Ishikawa (cell line): ENCODE results near the gene AP5S1.

Experiments
- CEBPB ChIP-seq: IDR thresholded peaks from 2 replicates; pipeline ENCODE4 v1.6.1; 2012
- CREB1 ChIP-seq: IDR thresholded peaks from 2 replicates; pipeline ENCODE4 v1.6.1; 2012; ENCODE audit warnings: low read depth
- EGR1 ChIP-seq: IDR thresholded peaks from 2 replicates; pipeline ENCODE4 v1.6.1; 2012
- EP300 ChIP-seq: IDR thresholded peaks from 2 replicates; pipeline ENCODE4 v1.6.1; 2012; ENCODE audit warnings: borderline replicate concordance
- FOXM1 ChIP-seq: IDR thresholded peaks from 2 replicates; pipeline ENCODE4 v1.6.1; 2012; ENCODE audit warnings: low read depth, borderline replicate concordance
- MAX ChIP-seq: IDR thresholded peaks from 2 replicates; pipeline ENCODE4 v1.6.1; 2012
- NFIC ChIP-seq: IDR thresholded peaks from 2 replicates; pipeline ENCODE4 v1.6.1; 2012
- RAD21 ChIP-seq: IDR thresholded peaks from 2 replicates; pipeline ENCODE4 v1.6.1; 2012; ENCODE audit warnings: low read depth
- REST ChIP-seq: IDR thresholded peaks from 2 replicates; pipeline ENCODE4 v1.6.1; 2012; ENCODE audit warnings: low read depth, mild to moderate bottlenecking
- TAF1 ChIP-seq: IDR thresholded peaks from 2 replicates; pipeline ENCODE4 v1.6.1; 2012; ENCODE audit warnings: low read depth, mild to moderate bottlenecking
- TCF12 ChIP-seq: IDR thresholded peaks from 2 replicates; pipeline ENCODE4 v1.6.1; 2012; ENCODE audit warnings: low read depth
- TEAD4 ChIP-seq: IDR thresholded peaks from 2 replicates; pipeline ENCODE4 v1.6.1; 2012
- USF1 ChIP-seq: IDR thresholded peaks from 2 replicates; pipeline ENCODE4 v1.6.1; 2012
- YY1 ChIP-seq: IDR thresholded peaks from 2 replicates; pipeline ENCODE4 v1.6.1; 2012; ENCODE audit warnings: low read depth
- ZBTB7A ChIP-seq: IDR thresholded peaks from 2 replicates; pipeline ENCODE4 v1.6.1; 2012; ENCODE audit warnings: low read depth

Gene AP5S1

GRCh38 chr20:3808544-3808943 lies 11.8 kb upstream of the AP5S1 start:
- TF ChIP-seq FOXM1 (no peak), USF1 (no peak), TEAD4 (no peak), YY1 (no peak)

- TF ChIP-seq EP300 (peak; percentile 96), CEBPB (peak; percentile 98), EGR1 (no peak), RAD21 (no peak), TCF12 (peak; percentile 97), NFIC (peak; percentile 100), FOXM1 (peak; percentile 94), CREB1 (no peak), ZBTB7A (0 out of 2 replicates have a peak, but pooled peaks have one; percentile 56), TEAD4 (peak; percentile 70), USF1 (peak; percentile 92), YY1 (no peak; the same call in 1 of the 2 replicates), REST (no peak), TAF1 (no peak), MAX (peak; percentile 99)
Measured at GRCh38 chr20:3811467-3812258, 8.7 kb upstream of the AP5S1 start.

- TF ChIP-seq FOXM1 (no peak), YY1 (no peak), RAD21 (no peak)
Measured at GRCh38 chr20:3812259-3812681, 8.1 kb upstream of the AP5S1 start.

GRCh38 chr20:3812975-3813847 lies 7.1 kb upstream of the AP5S1 start:
- TF ChIP-seq TCF12 (no peak), TAF1 (no peak), YY1 (no peak), TEAD4 (no peak), EP300 (no peak), EGR1 (no peak), CREB1 (no peak), USF1 (no peak), REST (no peak), NFIC (no peak)

GRCh38 chr20:3813848-3814581 lies 6.3 kb upstream of the AP5S1 start:
- no peak for TF ChIP-seq TEAD4
- TF ChIP-seq CREB1: no peak
- TF ChIP-seq FOXM1: no peak
- TF ChIP-seq TCF12: no peak
